ENCODE measurements around the gene ZMYND8. TPM values are rescaled to one million over a fixed set of nuclear protein-coding genes. Genes with fewer than 3 reads are reported as not detected.
A peak's percentile ranks its signal among the peaks of the same experiment; 100 is the strongest.

Gene ZMYND8
- total and polyA plus RNA-seq, 2 donors (not counting 3 experiments of a cell fraction or from before 2014, with no cell fraction given): 30.6 to 75.2 TPM

- Histone ChIP-seq H3K9me1 (replicated peaks; ENCODE audit: control insufficient read depth, extremely low read depth, insufficient read depth, low read length) (no peaks in the 10 kb centered on the region), H4K20me1 (replicated peaks; ENCODE audit: control insufficient read depth, extremely low read depth, insufficient read depth, low read length) (no peaks in the 10 kb centered on the region), H3K9me3 (replicated peaks; ENCODE audit: control insufficient read depth, insufficient read depth, low read length) (no peaks in the 10 kb centered on the region), H3K4me3 (replicated peaks in 1 of 3; ENCODE audit: insufficient read depth in 1 of 3, low read depth in 1 of 3, low read length in 3 of 3) (no peak overlapping the region), H2AFZ (ENCODE audit: low read depth, low read length) (no peak overlapping the region), H3K36me3 (ENCODE audit: control insufficient read depth in 2 of 2, extremely low read depth in 1 of 2, insufficient read depth in 2 of 2, low read length in 2 of 2) (peaks cover 7 to 9% of the 10 kb centered on the region in 2 experiments), H3K4me1 (ENCODE audit: control insufficient read depth, extremely low read depth, insufficient read depth, low read length) (peaks cover 61% of the 10 kb centered on the region), H3K9ac (replicated peaks; ENCODE audit: extremely low read depth, insufficient read depth, low read length) (peak overlapping the region; percentile 22), H3K79me2 (ENCODE audit: control insufficient read depth, insufficient read depth, low read length) (peaks cover 70% of the 10 kb centered on the region), H3K27me3 (ENCODE audit: control insufficient read depth in 2 of 2, insufficient read depth in 2 of 2, low read length in 2 of 2) (no peaks in the 10 kb centered on the region), H3K27ac (ENCODE audit: insufficient read depth, low read depth, low read length) (peak overlapping the region; percentile 56), H3K4me2 (ENCODE audit: insufficient read depth, low read length) (no peak overlapping the region)
- intact Hi-C loops (cut with micrococcal nuclease): no loop called here
- FAIRE-seq (no peak), DNase-seq (ENCODE audit: low read depth, low spot score) (no peak)
- no TSS peak for BruUV-seq (replicated peaks)
- ChIA-PET CTCF (interaction anchor here (2.5 to 3.1 kb wide), 3 partner anchors 25 to 60 kb away, joined by 6 to 20 read pairs (median 12); no protein-coding TSS in a partner anchor), POLR2A (interaction anchor here (1.7 kb wide), 1 partner anchor 24 kb away, joined by 8 read pairs; the partner anchor contains the start of gene ZMYND8)
- TF ChIP-seq CTCF (IDR thresholded peaks at IDR 0.05; ENCODE audit: extremely low read depth in 1 of 2, insufficient read depth in 1 of 2, low read depth in 1 of 2, low read length in 2 of 2) (no peak), GATA2 (IDR thresholded peaks at IDR 0.05; ENCODE audit: insufficient read depth, insufficient read length, low read depth, low read length) (no peak), JUN (IDR thresholded peaks at IDR 0.05; ENCODE audit: borderline replicate concordance, insufficient read depth, insufficient read length, low read depth) (no peak), FOS (IDR thresholded peaks at IDR 0.05; ENCODE audit: borderline replicate concordance, insufficient read depth, low read length) (no peak), POLR2AphosphoS5 (IDR thresholded peaks at IDR 0.05; ENCODE audit: insufficient read depth, low read depth, low read length) (no peak), MAX (IDR thresholded peaks at IDR 0.05; ENCODE audit: insufficient read depth, insufficient read length) (no peak), MYC (IDR thresholded peaks at IDR 0.05; ENCODE audit: low read depth, low read length) (no peak), POLR2A (IDR thresholded peaks at IDR 0.05; ENCODE audit: low read depth, low read length) (no peak), EZH2 (IDR thresholded peaks at IDR 0.05; ENCODE audit: borderline replicate concordance, low read depth, low read length, severe bottlenecking) (no peak)
- dilution Hi-C loops (cut with MboI; ENCODE audit: extremely low pct_ligation_motif_present, low sequenced_read_pairs): loop anchor here (10.0 kb wide), 1 partner anchor 58 kb away; no protein-coding TSS in a partner anchor
Observed at GRCh38 chr20:47332381-47333206, 23.9 kb downstream of the ZMYND8 start.

Data from endothelial cell of umbilical vein (primary cell).